H1 (cell line): ENCODE measurements around the gene CROT. TPM values are rescaled to one million over a fixed set of nuclear protein-coding genes. Genes with fewer than 3 reads are reported as not detected.

Experiments used
- BACH1 ChIP-seq: IDR thresholded peaks from 2 replicates; pipeline ENCODE4 v1.6.1; 2012; ENCODE audit warnings: low read length, improper control_type of control experiment
- RAD21 ChIP-seq, 2 experiments: IDR thresholded peaks in 1 of 2; conservative IDR thresholded peaks in 1 of 2; 2 replicates each; pipeline ENCODE4 v1.6.1; 2011; ENCODE audit warnings: low read depth in 2 of 2, low read length in 2 of 2, improper control_type of control experiment in 1 of 2, inconsistent platforms in 1 of 2, mild to moderate bottlenecking in 1 of 2, moderate library complexity in 1 of 2
- RFX5 ChIP-seq: IDR thresholded peaks from 2 replicates; pipeline ENCODE4 v1.6.1; 2011; ENCODE audit warnings: low read depth, low read length, improper control_type of control experiment, borderline replicate concordance
- YY1 ChIP-seq: IDR thresholded peaks from 2 replicates; pipeline ENCODE4 v1.6.1; 2011; ENCODE audit warnings: low read depth, mild to moderate bottlenecking, low read length
- polyA plus RNA-seq, 7 experiments: library from polyadenylated mRNA; depleted of rRNA in 3 of 7; stranded (reverse) in 5 of 7; unstranded in 2 of 7; fragments of >200 nt in 5 of 7; fragments of 200-250 nt in 2 of 7; gene quantifications; 1 replicate in 5 of 7; 2 replicates in 1 of 7; 4 replicates in 1 of 7; pipeline versions ENCODE4 v1.2.1 to v1.2.3, GENCODE V29; 2011 to 2013; ENCODE audit warnings: missing spikeins in 2 of 7, mixed read lengths in 2 of 7
- total RNA-seq: library from RNA; stranded (reverse); fragmentation: NEBNext Ultra II Directional; extraction: Animal tissue kit (Norgen Biotek cat#: 25700); gene quantifications from 2 replicates; pipeline ENCODE4 v1.2.1, GENCODE V29; 2021

The CROT gene
- total and polyA plus RNA-seq, 2 of the 8 experiments (the other 6 are each of a cell fraction or from before 2014, with no cell fraction given) = 2.2 to 5.6 TPM

GRCh38 chr7:87398446-87398845 is 53.0 kb downstream of the CROT start (continued):
- TF ChIP-seq BACH1 (no peak), YY1 (no peak), RFX5 (no peak), RAD21 (IDR thresholded peaks at IDR 0.05 in 1 of 2, conservative IDR thresholded peaks at IDR 0.05 in 1 of 2; ENCODE audit: low read depth in 2 of 2, low read length in 2 of 2) (no peak)
- TF ChIP-seq, all 59 proteins: peak for 0
